GM23338 (cell line): ENCODE results near the gene CSGALNACT2. TPM values are rescaled to one million over a fixed set of nuclear protein-coding genes. Genes with fewer than 3 reads are reported as not detected.

Experiments
- ATAC-seq: fragments of 200-7000 bp; cut with Tn5 transposase; 3 replicates; pipeline ENCODE4 v1.9.1; 2020
- DNase-seq: peaks from one replicate; pipeline ENCODE4 v3.0.0-alpha.2; 2015; ENCODE audit warnings: low spot score
- H2AFZ ChIP-seq: fragments of 200-600 bp; sonication (generic); 2 replicates; pipeline ENCODE4 v1.8.0; 2016; ENCODE audit warnings: antibody characterized with exemption, mild to moderate bottlenecking, moderate library complexity
- H3F3A ChIP-seq: fragments of 200-600 bp; sonication (generic); replicated peaks from 2 replicates; pipeline ENCODE4 v1.8.0; 2017; ENCODE audit warnings: antibody characterized with exemption, mixed run types, low read depth
- H3K27ac ChIP-seq: fragments of 200-600 bp; sonication (generic); 2 replicates; pipeline ENCODE4 v1.6.1; 2016; ENCODE audit warnings: low read depth
- H3K27me3 ChIP-seq: fragments of 200-600 bp; sonication (generic); 2 replicates; pipeline ENCODE4 v1.8.0; 2016; ENCODE audit warnings: mild to moderate bottlenecking, mixed run types, moderate library complexity; ENCODE audit not compliant: insufficient read depth
- H3K36me3 ChIP-seq: fragments of 200-600 bp; sonication (generic); 2 replicates; pipeline ENCODE4 v1.8.0; 2016; ENCODE audit warnings: mild to moderate bottlenecking; ENCODE audit not compliant: insufficient read depth
- H3K4me1 ChIP-seq: fragments of 200-600 bp; sonication (generic); 2 replicates; pipeline ENCODE4 v1.8.0; 2016; ENCODE audit warnings: mild to moderate bottlenecking, moderate library complexity; ENCODE audit not compliant: insufficient read depth
- H3K4me2 ChIP-seq: fragments of 200-600 bp; sonication (generic); 2 replicates; pipeline ENCODE4 v1.7.1; 2017; ENCODE audit warnings: mixed run types
- H3K4me3 ChIP-seq: fragments of 200-600 bp; sonication (generic); 2 replicates; pipeline ENCODE4 v1.6.1; 2016; ENCODE audit warnings: mixed run types
- H3K79me2 ChIP-seq: fragments of 200-600 bp; sonication (generic); replicated peaks from 2 replicates; pipeline ENCODE4 v1.8.0; 2017; ENCODE audit warnings: mild to moderate bottlenecking; ENCODE audit not compliant: insufficient read depth
- H3K9me2 ChIP-seq: fragments of 200-600 bp; sonication (generic); 2 replicates; pipeline ENCODE4 v1.8.0; 2017; ENCODE audit not compliant: insufficient read depth
- H4K20me1 ChIP-seq: fragments of 200-600 bp; sonication (generic); replicated peaks from 2 replicates; pipeline ENCODE4 v1.8.0; 2017; ENCODE audit warnings: mild to moderate bottlenecking; ENCODE audit not compliant: insufficient read depth
- H3K27ac Mint-ChIP-seq: 2 replicates; pipeline ENCODE4 v1.8.0; 2020; ENCODE audit warnings: inconsistent platforms, mild to moderate bottlenecking, moderate library complexity, mixed read lengths
- H3K27me3 Mint-ChIP-seq: 3 replicates; pipeline ENCODE4 v1.8.0; 2022; ENCODE audit warnings: low read depth, mild to moderate bottlenecking, moderate library complexity, mixed read lengths, inconsistent platforms; ENCODE audit not compliant: insufficient read depth, poor library complexity
- H3K36me3 Mint-ChIP-seq: 3 replicates; pipeline ENCODE4 v1.8.0; 2021; ENCODE audit warnings: low read depth, mild to moderate bottlenecking, inconsistent platforms, moderate library complexity, mixed read lengths
- H3K4me1 Mint-ChIP-seq: 3 replicates; pipeline ENCODE4 v1.8.0; 2020; ENCODE audit warnings: mild to moderate bottlenecking, inconsistent platforms, mixed read lengths
- H3K4me3 Mint-ChIP-seq: 3 replicates; pipeline ENCODE4 v1.8.0; 2021; ENCODE audit warnings: moderate library complexity, mild to moderate bottlenecking, inconsistent platforms, mixed read lengths
- H3K9me3 Mint-ChIP-seq: 3 replicates; pipeline ENCODE4 v1.8.0; 2020; ENCODE audit warnings: moderate library complexity, mild to moderate bottlenecking, inconsistent platforms, mixed read lengths
- CREB1 ChIP-seq: fragments of 250-450 bp; sonication (Bioruptor Pico); IDR thresholded peaks from 2 replicates; pipeline ENCODE4 v1.5.0; 2020; ENCODE audit warnings: low read depth, mild to moderate bottlenecking, moderate library complexity
- EZH2 ChIP-seq: fragments of 200-600 bp; sonication (generic); IDR thresholded peaks from one replicate; pipeline ENCODE4 v1.8.0; 2017; ENCODE audit warnings: antibody characterized with exemption, mild to moderate bottlenecking, low read depth; ENCODE audit not compliant: unreplicated experiment
- EZH2phosphoT487 ChIP-seq: fragments of 200-600 bp; sonication (generic); IDR thresholded peaks from one replicate; pipeline ENCODE4 v1.8.1; 2018; ENCODE audit warnings: antibody characterized with exemption; ENCODE audit not compliant: unreplicated experiment
- JUNB ChIP-seq: IDR thresholded peaks from one replicate; pipeline ENCODE4 v1.6.1; 2016; ENCODE audit warnings: antibody characterized with exemption; ENCODE audit not compliant: unreplicated experiment
- NANOG ChIP-seq: IDR thresholded peaks from 2 replicates; pipeline ENCODE4 v1.6.1; 2016; ENCODE audit warnings: antibody characterized with exemption, borderline replicate concordance
- POLR2AphosphoS5 ChIP-seq: IDR thresholded peaks from 2 replicates; pipeline ENCODE4 v1.6.1; 2016; ENCODE audit warnings: antibody characterized with exemption, low read depth
- REST ChIP-seq: IDR thresholded peaks from one replicate; pipeline ENCODE4 v1.6.1; 2018; ENCODE audit warnings: antibody characterized with exemption; ENCODE audit not compliant: unreplicated experiment
- STAT1 ChIP-seq: IDR thresholded peaks from one replicate; pipeline ENCODE4 v1.6.1; 2016; ENCODE audit warnings: antibody characterized with exemption; ENCODE audit not compliant: unreplicated experiment
- ZNF114 ChIP-seq: fragments of 250-450 bp; sonication (Bioruptor Pico); IDR thresholded peaks from 2 replicates; pipeline ENCODE4 v1.5.0; 2020; ENCODE audit warnings: mild to moderate bottlenecking, moderate library complexity
- ZNF331 ChIP-seq: fragments of 250-450 bp; sonication (Bioruptor Pico); IDR thresholded peaks from 2 replicates; pipeline ENCODE4 v1.5.0; 2020; ENCODE audit warnings: low read depth, mild to moderate bottlenecking, moderate library complexity
- ZNF462 ChIP-seq: fragments of 250-450 bp; sonication (Bioruptor Pico); IDR thresholded peaks from 2 replicates; pipeline ENCODE4 v1.5.0; 2020; ENCODE audit warnings: mild to moderate bottlenecking, moderate library complexity
- polyA plus RNA-seq: library from polyadenylated mRNA; unstranded; fragments of >200 nt; fragmentation: Nextera tagmentation; extraction: Ambion mirVana; gene quantifications from 2 replicates; pipeline ENCODE4 v1.2.1, GENCODE V29; 2016
- total RNA-seq: library from RNA; depleted of rRNA; stranded (reverse); fragments of >200 nt; shearing (Covaris generic); gene quantifications from 2 replicates; pipeline ENCODE4 v1.2.3, GENCODE V29; 2014
- TF ChIP-seq, protein P1 (sequence below): IDR thresholded peaks from 2 replicates; pipeline ENCODE4 v1.6.1; 2016; ENCODE audit warnings: antibody characterized with exemption
- TF ChIP-seq, protein P2 (sequence below), 2 experiments: fragments of 200-600 bp in 1 of 2; sonication (generic) in 1 of 2; conservative IDR thresholded peaks; 2 replicates each; pipeline versions ENCODE4 v1.5.1 to v1.6.1; 2016 to 2017; ENCODE audit warnings: antibody characterized with exemption in 2 of 2, low read depth in 2 of 2, mild to moderate bottlenecking in 2 of 2, moderate library complexity in 1 of 2

Gene CSGALNACT2
- total and polyA plus RNA-seq, 2 experiments from 2014 or later, result 3.0 to 4.6 TPM

GRCh38 chr10:43120116-43120928 lies 17.9 kb upstream of the CSGALNACT2 start:
- Histone ChIP-seq H3K4me2 (no peak overlapping the region), H3K9me2 (no peaks in the 10 kb centered on the region), H3K36me3 (no peaks in the 10 kb centered on the region), H4K20me1 (no peaks in the 10 kb centered on the region), H3K79me2 (no peaks in the 10 kb centered on the region), H2AFZ (no peak overlapping the region), H3K27ac (no peak overlapping the region), H3F3A (no peaks in the 10 kb centered on the region), H3K4me1 (no peaks in the 10 kb centered on the region), H3K27me3 (no peaks in the 10 kb centered on the region), H3K4me3 (no peak overlapping the region)
- TF ChIP-seq JUNB (no peak), EZH2 (no peak), POLR2AphosphoS5 (no peak), ZNF331 (CRISPR knock-in tag) (no peak), EZH2phosphoT487 (no peak), CREB1 (CRISPR knock-in tag) (no peak), ZNF462 (CRISPR knock-in tag) (no peak), NANOG (no peak), STAT1 (no peak), ZNF114 (CRISPR knock-in tag) (no peak), REST (no peak)
- TF ChIP-seq, protein P1, sequence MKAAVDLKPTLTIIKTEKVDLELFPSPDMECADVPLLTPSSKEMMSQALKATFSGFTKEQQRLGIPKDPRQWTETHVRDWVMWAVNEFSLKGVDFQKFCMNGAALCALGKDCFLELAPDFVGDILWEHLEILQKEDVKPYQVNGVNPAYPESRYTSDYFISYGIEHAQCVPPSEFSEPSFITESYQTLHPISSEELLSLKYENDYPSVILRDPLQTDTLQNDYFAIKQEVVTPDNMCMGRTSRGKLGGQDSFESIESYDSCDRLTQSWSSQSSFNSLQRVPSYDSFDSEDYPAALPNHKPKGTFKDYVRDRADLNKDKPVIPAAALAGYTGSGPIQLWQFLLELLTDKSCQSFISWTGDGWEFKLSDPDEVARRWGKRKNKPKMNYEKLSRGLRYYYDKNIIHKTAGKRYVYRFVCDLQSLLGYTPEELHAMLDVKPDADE, result no peak
- TF ChIP-seq, protein P2, sequence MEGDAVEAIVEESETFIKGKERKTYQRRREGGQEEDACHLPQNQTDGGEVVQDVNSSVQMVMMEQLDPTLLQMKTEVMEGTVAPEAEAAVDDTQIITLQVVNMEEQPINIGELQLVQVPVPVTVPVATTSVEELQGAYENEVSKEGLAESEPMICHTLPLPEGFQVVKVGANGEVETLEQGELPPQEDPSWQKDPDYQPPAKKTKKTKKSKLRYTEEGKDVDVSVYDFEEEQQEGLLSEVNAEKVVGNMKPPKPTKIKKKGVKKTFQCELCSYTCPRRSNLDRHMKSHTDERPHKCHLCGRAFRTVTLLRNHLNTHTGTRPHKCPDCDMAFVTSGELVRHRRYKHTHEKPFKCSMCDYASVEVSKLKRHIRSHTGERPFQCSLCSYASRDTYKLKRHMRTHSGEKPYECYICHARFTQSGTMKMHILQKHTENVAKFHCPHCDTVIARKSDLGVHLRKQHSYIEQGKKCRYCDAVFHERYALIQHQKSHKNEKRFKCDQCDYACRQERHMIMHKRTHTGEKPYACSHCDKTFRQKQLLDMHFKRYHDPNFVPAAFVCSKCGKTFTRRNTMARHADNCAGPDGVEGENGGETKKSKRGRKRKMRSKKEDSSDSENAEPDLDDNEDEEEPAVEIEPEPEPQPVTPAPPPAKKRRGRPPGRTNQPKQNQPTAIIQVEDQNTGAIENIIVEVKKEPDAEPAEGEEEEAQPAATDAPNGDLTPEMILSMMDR (conservative IDR thresholded peaks at IDR 0.05; ENCODE audit: low read depth in 2 of 2), result no peak
- Mint-ChIP-seq H3K27me3 (peaks cover 4% of the 10 kb centered on the region), H3K4me3 (no peak overlapping the region), H3K9me3 (no peaks in the 10 kb centered on the region), H3K27ac (no peak overlapping the region), H3K36me3 (no peaks in the 10 kb centered on the region; the same call in 2 of the 3 replicates), H3K4me1 (no peaks in the 10 kb centered on the region)
- DNase-seq (no peak), ATAC-seq (no peak)
